Activated CD4-positive, alpha-beta T cell treated with anti-CD3 and anti-CD28 coated beads, Interleukin-10, Interleukin-2, amounts not matched to agents 100 ng/mL and 50 ng/mL, durations not matched to agents 16 hours and 8 hours (primary cell): ENCODE results near the gene UROS.

ENCODE experiments used
- DNase-seq: peaks from one replicate; pipeline ENCODE4 v3.0.0-alpha.2; 2020

Gene UROS

GRCh38 chr10:125822878-125823662, at the start of gene UROS, which contains the start of gene BCCIP:
TSS of gene UROS (minus strand) at chr10:125823258. CDS start at chr10:125816499, 6,759 bp downstream.
TSS of gene BCCIP (plus strand) at chr10:125823546. CDS start at chr10:125823558, 12 bp downstream.
- DNase-seq: peak; percentile 92

- no peak for DNase-seq
Observed at GRCh38 chr10:125871338-125871737, 48.3 kb upstream of the UROS start.

GRCh38 chr10:125868372-125868975, 45.4 kb upstream of the UROS start:
- DNase-seq: peak; percentile 39

- DNase-seq: no peak
Observed at GRCh38 chr10:125866421-125867029, 43.5 kb upstream of the UROS start.

- no peak for DNase-seq
Observed at GRCh38 chr10:125865120-125865519, 42.1 kb upstream of the UROS start.

GRCh38 chr10:125859128-125859817, 36.2 kb upstream of the UROS start:
- DNase-seq: no peak

- no peak for DNase-seq
Observed at GRCh38 chr10:125857185-125857760, 34.2 kb upstream of the UROS start.

- DNase-seq: no peak
Observed at GRCh38 chr10:125852487-125852886, 29.4 kb upstream of the UROS start.

GRCh38 chr10:125850766-125851731, 28.0 kb upstream of the UROS start:
- DNase-seq: no peak

GRCh38 chr10:125849448-125849847, 26.4 kb upstream of the UROS start:
- no peak for DNase-seq

GRCh38 chr10:125848857-125849256, 25.8 kb upstream of the UROS start:
- DNase-seq: no peak

GRCh38 chr10:125848371-125848770, 25.3 kb upstream of the UROS start:
- no peak for DNase-seq

GRCh38 chr10:125846894-125847293, 23.8 kb upstream of the UROS start:
- DNase-seq: no peak

GRCh38 chr10:125845617-125846016, 22.6 kb upstream of the UROS start:
- DNase-seq: no peak

- no peak for DNase-seq
Observed at GRCh38 chr10:125844751-125845221, 21.7 kb upstream of the UROS start.

- DNase-seq: no peak
Observed at GRCh38 chr10:125843603-125844329, 20.7 kb upstream of the UROS start.

- DNase-seq: no peak
Observed at GRCh38 chr10:125840955-125841354, 17.9 kb upstream of the UROS start.

GRCh38 chr10:125840406-125840805, 17.3 kb upstream of the UROS start:
- no peak for DNase-seq

- DNase-seq: no peak
Observed at GRCh38 chr10:125838802-125839575, 15.9 kb upstream of the UROS start.

GRCh38 chr10:125836746-125837145, 13.7 kb upstream of the UROS start:
- no peak for DNase-seq
